ENCODE data around the gene SLC6A6. TPM values are rescaled to one million over a fixed set of nuclear protein-coding genes. Genes with fewer than 3 reads are reported as not detected.

Gene SLC6A6
- total RNA-seq, 6 experiments from 2014 or later, result 22.5 to 33.0 (median 28.6) TPM

DNA sequence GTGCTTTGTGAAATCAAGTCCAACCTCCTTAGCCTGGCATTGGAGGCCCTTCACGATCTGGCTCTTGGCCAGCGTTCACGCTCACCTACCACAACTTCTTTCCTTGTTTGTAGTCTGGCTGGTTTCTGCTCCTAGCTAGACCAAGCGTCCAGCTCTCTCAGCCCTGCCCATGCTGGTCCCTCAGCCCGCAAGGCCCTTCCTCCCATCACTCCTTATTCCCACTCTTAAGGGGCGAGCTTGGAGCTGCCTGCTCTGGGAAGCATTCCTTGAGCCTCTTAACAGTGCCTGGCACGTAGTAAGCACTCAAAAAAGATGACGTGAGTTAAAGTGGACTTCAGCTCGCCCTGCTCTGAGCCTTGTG, 8.7 kb downstream of the SLC6A6 start:
- H3K4me3 Mint-ChIP-seq, result peak overlapping the region; percentile 50; the same call in 1 of the 2 replicates
- peaks cover 1% of the 10 kb centered on the region for H3K27me3 Mint-ChIP-seq (ENCODE audit: insufficient read depth)
- H3K4me1 Mint-ChIP-seq (ENCODE audit: low read depth), result peaks cover 80% of the 10 kb centered on the region
- H3K27ac Mint-ChIP-seq, result peak overlapping the region; percentile 90
- TF ChIP-seq, protein P1, sequence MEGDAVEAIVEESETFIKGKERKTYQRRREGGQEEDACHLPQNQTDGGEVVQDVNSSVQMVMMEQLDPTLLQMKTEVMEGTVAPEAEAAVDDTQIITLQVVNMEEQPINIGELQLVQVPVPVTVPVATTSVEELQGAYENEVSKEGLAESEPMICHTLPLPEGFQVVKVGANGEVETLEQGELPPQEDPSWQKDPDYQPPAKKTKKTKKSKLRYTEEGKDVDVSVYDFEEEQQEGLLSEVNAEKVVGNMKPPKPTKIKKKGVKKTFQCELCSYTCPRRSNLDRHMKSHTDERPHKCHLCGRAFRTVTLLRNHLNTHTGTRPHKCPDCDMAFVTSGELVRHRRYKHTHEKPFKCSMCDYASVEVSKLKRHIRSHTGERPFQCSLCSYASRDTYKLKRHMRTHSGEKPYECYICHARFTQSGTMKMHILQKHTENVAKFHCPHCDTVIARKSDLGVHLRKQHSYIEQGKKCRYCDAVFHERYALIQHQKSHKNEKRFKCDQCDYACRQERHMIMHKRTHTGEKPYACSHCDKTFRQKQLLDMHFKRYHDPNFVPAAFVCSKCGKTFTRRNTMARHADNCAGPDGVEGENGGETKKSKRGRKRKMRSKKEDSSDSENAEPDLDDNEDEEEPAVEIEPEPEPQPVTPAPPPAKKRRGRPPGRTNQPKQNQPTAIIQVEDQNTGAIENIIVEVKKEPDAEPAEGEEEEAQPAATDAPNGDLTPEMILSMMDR (IDR thresholded peaks at IDR 0.05), result no peak
- H3K9me3 Mint-ChIP-seq, result no peaks in the 10 kb centered on the region
- H3K36me3 Mint-ChIP-seq (ENCODE audit: low read depth), result peaks cover 35% of the 10 kb centered on the region
- DNase-seq, result no peak

DNA sequence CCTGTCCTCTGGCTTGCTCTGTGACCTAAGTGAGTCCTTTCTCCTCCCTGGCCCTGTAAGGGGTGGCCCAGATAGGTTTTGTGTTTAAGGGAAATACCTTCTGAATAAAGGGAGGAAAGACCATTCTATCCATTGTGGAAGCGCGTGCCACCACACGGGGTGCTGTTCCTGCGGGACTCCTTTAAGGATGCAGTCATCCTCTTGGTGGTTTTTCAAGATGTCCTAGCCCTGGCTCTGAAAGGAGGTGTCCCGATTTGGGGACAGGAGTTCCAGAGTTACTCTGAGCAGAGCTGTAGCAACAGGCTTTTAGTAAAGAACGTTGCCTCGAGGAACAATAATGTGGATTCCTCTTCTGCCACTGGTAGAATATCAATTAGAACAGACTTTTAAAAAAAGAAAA, 9.6 kb downstream of the SLC6A6 start:
- TF ChIP-seq, protein P1 (IDR thresholded peaks at IDR 0.05), result peak; percentile 60
- peaks cover 30% of the 10 kb centered on the region for H3K36me3 Mint-ChIP-seq (ENCODE audit: low read depth)
- 0 out of 2 replicates have a peak overlapping the region, but pooled peaks have one; percentile 5 for H3K4me3 Mint-ChIP-seq
- peak overlapping the region; percentile 90 for H3K27ac Mint-ChIP-seq
- no peak for DNase-seq
- peaks cover 1% of the 10 kb centered on the region for H3K27me3 Mint-ChIP-seq (ENCODE audit: insufficient read depth)
- no peaks in the 10 kb centered on the region for H3K9me3 Mint-ChIP-seq
- peaks cover 80% of the 10 kb centered on the region for H3K4me1 Mint-ChIP-seq (ENCODE audit: low read depth)

DNA sequence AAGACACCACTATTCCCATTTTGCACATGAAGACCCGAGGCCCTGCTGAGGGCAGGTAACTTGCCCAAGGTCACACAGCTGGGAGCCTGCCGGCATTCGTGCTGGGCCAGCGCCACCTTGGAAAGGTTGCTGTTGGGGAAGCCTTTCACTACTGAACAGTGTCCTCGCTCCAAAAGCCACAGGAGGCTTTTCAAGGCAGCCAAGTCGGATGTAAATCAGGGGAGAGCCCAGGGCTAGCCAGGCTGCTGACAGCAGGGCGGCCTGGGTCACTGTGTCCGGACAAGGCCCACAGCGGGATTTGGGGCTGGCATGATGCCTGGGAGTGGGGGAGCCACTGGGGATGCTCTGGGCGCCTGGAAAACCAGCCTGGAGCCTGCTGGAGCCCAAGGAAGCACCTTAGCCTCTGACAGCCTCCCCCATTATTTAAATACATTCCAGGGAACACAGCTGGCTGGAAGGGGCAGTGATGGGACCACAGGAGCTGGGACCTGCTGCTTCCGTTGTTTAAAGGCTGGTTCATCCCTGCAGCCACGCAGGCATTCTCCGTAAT, 10.5 kb downstream of the SLC6A6 start:
- H3K27me3 Mint-ChIP-seq (ENCODE audit: insufficient read depth), result peaks cover 1% of the 10 kb centered on the region
- TF ChIP-seq, protein P1 (IDR thresholded peaks at IDR 0.05), result no peak
- H3K36me3 Mint-ChIP-seq (ENCODE audit: low read depth), result peaks cover 33% of the 10 kb centered on the region
- H3K9me3 Mint-ChIP-seq, result no peaks in the 10 kb centered on the region
- peaks cover 74% of the 10 kb centered on the region for H3K4me1 Mint-ChIP-seq (ENCODE audit: low read depth)
- DNase-seq, result no peak
- H3K27ac Mint-ChIP-seq, result peak overlapping the region; percentile 90
- H3K4me3 Mint-ChIP-seq, result peak overlapping the region; percentile 61

DNA sequence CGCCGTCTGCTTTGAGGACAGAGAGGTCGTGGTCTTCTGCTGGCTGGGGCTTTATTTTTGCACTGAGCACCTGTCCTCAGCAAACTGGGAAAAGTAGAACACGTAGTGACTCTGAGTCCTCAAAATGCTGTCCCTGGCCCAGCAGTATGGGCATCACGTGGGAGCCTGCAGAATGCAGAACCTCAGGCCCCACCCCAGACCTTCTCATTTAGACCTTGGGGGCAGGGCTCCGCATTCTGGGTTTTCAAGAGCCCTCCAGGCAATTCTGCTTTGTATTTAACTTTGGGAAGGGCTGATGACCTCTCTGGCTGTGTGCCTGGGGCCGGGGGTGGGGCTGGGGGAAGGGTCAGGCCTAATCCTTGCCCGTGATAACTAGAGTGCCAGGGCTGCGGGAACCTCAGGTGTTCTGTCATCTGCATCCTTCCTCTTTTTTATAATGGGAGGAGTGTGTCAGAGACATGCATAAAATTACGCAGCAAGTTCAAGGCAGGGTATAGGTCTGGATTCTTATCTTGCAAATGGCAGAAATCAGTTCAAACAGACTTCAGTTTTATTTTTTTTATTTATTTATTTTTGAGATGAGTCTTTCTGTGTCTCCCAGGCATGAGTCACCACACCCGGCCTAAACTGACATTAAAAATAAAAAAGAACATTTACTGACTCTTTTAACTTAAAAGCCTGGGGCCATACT, 11.1 kb downstream of the SLC6A6 start:
- peak overlapping the region; percentile 61 for H3K4me3 Mint-ChIP-seq
- TF ChIP-seq, protein P1 (IDR thresholded peaks at IDR 0.05), result no peak
- H3K4me1 Mint-ChIP-seq (ENCODE audit: low read depth), result peaks cover 73% of the 10 kb centered on the region
- H3K27ac Mint-ChIP-seq, result peak overlapping the region; percentile 90
- peaks cover 39% of the 10 kb centered on the region for H3K36me3 Mint-ChIP-seq (ENCODE audit: low read depth)
- peaks cover 1% of the 10 kb centered on the region for H3K27me3 Mint-ChIP-seq (ENCODE audit: insufficient read depth)
- no peaks in the 10 kb centered on the region for H3K9me3 Mint-ChIP-seq
- DNase-seq, result peak; percentile 82

DNA sequence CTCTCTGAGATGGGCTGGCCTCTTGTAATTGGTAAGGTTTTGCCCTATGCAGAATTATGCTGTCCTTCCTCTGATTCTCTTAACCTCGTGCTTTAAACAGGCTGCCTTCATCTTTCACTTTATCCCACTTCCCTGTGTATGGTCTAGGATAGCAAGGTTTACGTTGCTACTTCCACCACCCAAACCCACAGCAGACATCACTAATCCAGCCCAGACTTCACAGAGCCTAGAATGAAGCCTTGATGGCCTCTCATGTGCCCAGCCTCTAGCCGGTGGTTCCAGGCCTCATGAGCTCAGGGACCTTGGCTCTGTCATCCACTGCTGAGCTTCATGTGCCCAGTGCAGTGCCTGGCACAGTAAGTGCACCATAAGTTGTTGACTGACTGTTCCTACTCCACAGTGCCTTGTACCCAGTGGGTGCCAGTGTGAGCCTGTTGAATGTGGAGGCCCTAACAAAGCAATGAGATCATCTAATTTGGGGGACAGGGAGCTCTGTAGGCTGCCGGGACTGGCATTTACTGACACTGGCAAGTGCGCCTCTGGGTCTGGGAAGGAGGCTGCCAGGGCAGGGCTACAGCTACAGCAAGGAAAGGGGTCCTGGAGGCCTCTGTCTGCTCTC, 12.5 kb downstream of the SLC6A6 start:
- peak; percentile 28 for DNase-seq
- TF ChIP-seq, protein P1 (IDR thresholded peaks at IDR 0.05), result no peak
- H3K4me3 Mint-ChIP-seq, result peak overlapping the region; percentile 44; the same call in 1 of the 2 replicates
- H3K4me1 Mint-ChIP-seq (ENCODE audit: low read depth), result peaks cover 64% of the 10 kb centered on the region
- peak overlapping the region; percentile 90 for H3K27ac Mint-ChIP-seq
- peaks cover 35% of the 10 kb centered on the region for H3K36me3 Mint-ChIP-seq (ENCODE audit: low read depth)
- H3K27me3 Mint-ChIP-seq (ENCODE audit: insufficient read depth), result peaks cover 1% of the 10 kb centered on the region
- no peaks in the 10 kb centered on the region for H3K9me3 Mint-ChIP-seq

All from HFFc6 (cell line).